ENCODE results near the gene ARHGAP24.

- TF ChIP-seq POLR2A (IDR thresholded peaks at IDR 0.05), result no peak
- no peak for TF ChIP-seq EP300 (IDR thresholded peaks at IDR 0.05)
These were observed 349.4 kb downstream of the ARHGAP24 start for GRCh38 chr4:85824166-85824945.
